Testis (tissue), 3 donors: ENCODE data around the gene HSPG2. TPM values are rescaled to one million over a fixed set of nuclear protein-coding genes. Genes with fewer than 3 reads are reported as not detected.
"Not testable (repeated sequence)": the region's sequence is repeated elsewhere in the genome, so short reads cannot be mapped to it uniquely, and the experiment has no call there.

ENCODE experiments used
- DNase-seq: peaks from one replicate; pipeline ENCODE4 v3.0.0-alpha.2; 2019
- H3K27ac ChIP-seq, 2 donors: fragments of 200-600 bp; sonication (generic); one replicate each; pipeline ENCODE4 v1.5.1; 2019
- H3K27me3 ChIP-seq: fragments of 200-600 bp; sonication (generic); one replicate; pipeline ENCODE4 v1.5.1; 2019
- H3K36me3 ChIP-seq: fragments of 200-600 bp; sonication (generic); one replicate; pipeline ENCODE4 v1.5.1; 2017; ENCODE audit warnings: low read depth; ENCODE audit errors: missing control alignments
- H3K4me1 ChIP-seq: fragments of 200-600 bp; sonication (generic); one replicate; pipeline ENCODE4 v1.5.1; 2019
- H3K4me3 ChIP-seq, 2 donors: fragments of 200-600 bp; sonication (generic); one replicate each; pipeline ENCODE4 v1.5.1; 2017 to 2019
- H3K9me3 ChIP-seq: fragments of 200-600 bp; sonication (generic); one replicate; pipeline ENCODE4 v1.5.1; 2017
- POLR2A ChIP-seq: fragments of 450-650 bp; IDR thresholded peaks from one replicate; pipeline ENCODE4 v1.6.1; 2017; ENCODE audit warnings: antibody characterized with exemption, mild to moderate bottlenecking, moderate library complexity
- WGBS, 2 donors: methylation state at CpG; one replicate each; pipeline ENCODE4 v1.1.5; 2018; 5-methylcytosine and 5-hydroxymethylcytosine counted together
- intact Hi-C: fragments of 100-400 bp; cut with DNase I; formaldehyde crosslinking; loops from one replicate; pipeline ENCODE4 v1.15.1; 2023; ENCODE audit warnings: low total_unique reads
- polyA plus RNA-seq: library from polyadenylated mRNA; stranded (reverse); fragments of 350-450 nt; fragmentation: Illumina TruSeq; extraction: RNeasy Lipid Tissue Mini Kit (QIAGEN cat#74804); gene quantifications from one replicate; pipeline ENCODE4 v1.2.3, GENCODE V29; 2014; ENCODE audit warnings: low read depth, low replicate concordance; ENCODE audit not compliant: insufficient read depth
- total RNA-seq, 2 donors: library from RNA; depleted of rRNA; stranded (reverse); fragments of >200 nt; gene quantifications; one replicate each; pipeline ENCODE4 v1.2.3, GENCODE V29; 2016
- TF ChIP-seq, protein P1 (sequence below), 3 experiments: fragments of 450-650 bp in 2 of 3; fragments of 200-600 bp in 1 of 3; sonication (generic) in 1 of 3; IDR thresholded peaks; one replicate each; pipeline ENCODE4 v1.5.1; 2016 to 2019; ENCODE audit warnings: antibody characterized with exemption in 3 of 3, mild to moderate bottlenecking in 2 of 3, moderate library complexity in 1 of 3

The HSPG2 gene
- total and polyA plus RNA-seq, 3 donors from 2014 or later = 51.8 to 72.1 (median 54.2) TPM

- intact Hi-C loops = no loop called here
- 90 to 93% methylated on average over 3 to 12 of the region's 13 CpGs for WGBS, 2 donors
These were observed 109.0 kb downstream of the HSPG2 start for GRCh38 chr1:21828075-21828474.

GRCh38 chr1:21827141-21827679 is 109.9 kb downstream of the HSPG2 start:
- H3K36me3 ChIP-seq = no peaks in the 10 kb centered on the region
- WGBS, 2 donors = 92 to 94% methylated on average over 5 of the region's 5 CpGs
- intact Hi-C loops = no loop called here

More at GRCh38 chr1:21828075-21828474, 109.0 kb downstream of the HSPG2 start:
- no peaks in the 10 kb centered on the region for H3K36me3 ChIP-seq
- no peaks in the 10 kb centered on the region for H3K4me1 ChIP-seq
- DNase-seq = no peak
- no peak for TF ChIP-seq POLR2A
- TF ChIP-seq, protein P1, sequence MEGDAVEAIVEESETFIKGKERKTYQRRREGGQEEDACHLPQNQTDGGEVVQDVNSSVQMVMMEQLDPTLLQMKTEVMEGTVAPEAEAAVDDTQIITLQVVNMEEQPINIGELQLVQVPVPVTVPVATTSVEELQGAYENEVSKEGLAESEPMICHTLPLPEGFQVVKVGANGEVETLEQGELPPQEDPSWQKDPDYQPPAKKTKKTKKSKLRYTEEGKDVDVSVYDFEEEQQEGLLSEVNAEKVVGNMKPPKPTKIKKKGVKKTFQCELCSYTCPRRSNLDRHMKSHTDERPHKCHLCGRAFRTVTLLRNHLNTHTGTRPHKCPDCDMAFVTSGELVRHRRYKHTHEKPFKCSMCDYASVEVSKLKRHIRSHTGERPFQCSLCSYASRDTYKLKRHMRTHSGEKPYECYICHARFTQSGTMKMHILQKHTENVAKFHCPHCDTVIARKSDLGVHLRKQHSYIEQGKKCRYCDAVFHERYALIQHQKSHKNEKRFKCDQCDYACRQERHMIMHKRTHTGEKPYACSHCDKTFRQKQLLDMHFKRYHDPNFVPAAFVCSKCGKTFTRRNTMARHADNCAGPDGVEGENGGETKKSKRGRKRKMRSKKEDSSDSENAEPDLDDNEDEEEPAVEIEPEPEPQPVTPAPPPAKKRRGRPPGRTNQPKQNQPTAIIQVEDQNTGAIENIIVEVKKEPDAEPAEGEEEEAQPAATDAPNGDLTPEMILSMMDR (IDR thresholded peaks at IDR 0.05) = no peak
- no peak overlapping the region for H3K4me3 ChIP-seq
- H3K9me3 ChIP-seq = no peaks in the 10 kb centered on the region
- no peak overlapping the region for H3K27ac ChIP-seq
- H3K27me3 ChIP-seq = no peaks in the 10 kb centered on the region

DNA sequence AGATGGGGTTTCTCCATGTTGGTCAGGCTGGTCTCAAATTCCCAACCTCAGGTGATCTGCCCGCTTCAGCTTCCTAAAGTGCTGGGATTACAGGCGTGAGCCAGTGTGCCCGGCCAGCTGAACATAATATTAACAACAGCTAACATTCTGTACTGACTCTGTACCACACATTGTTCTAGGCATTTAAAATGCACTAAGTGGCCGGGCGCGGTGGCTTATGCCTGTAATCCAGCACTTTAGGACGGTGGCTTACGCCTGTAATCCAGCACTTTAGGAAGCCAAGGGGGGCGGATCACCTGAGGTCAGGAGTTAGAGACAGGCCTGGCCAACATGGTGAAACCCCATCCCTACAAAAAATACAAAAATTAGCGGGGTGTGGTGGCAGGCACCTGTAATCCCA is 110.4 kb downstream of the HSPG2 start:
- H3K27me3 ChIP-seq, intact Hi-C loops, DNase-seq, H3K36me3 ChIP-seq, H3K9me3 ChIP-seq, H3K4me3 ChIP-seq, H3K4me1 ChIP-seq, H3K27ac ChIP-seq: not testable (repeated sequence)
- 81 to 94% methylated on average over 9 to 10 of the region's 10 CpGs for WGBS, 2 donors

More at GRCh38 chr1:21827141-21827679, 109.9 kb downstream of the HSPG2 start:
- Histone ChIP-seq H3K9me3 (no peaks in the 10 kb centered on the region), H3K27me3 (no peaks in the 10 kb centered on the region), H3K4me1 (no peaks in the 10 kb centered on the region), H3K4me3 (no peak overlapping the region), H3K27ac (no peak overlapping the region)
- DNase-seq = no peak
- TF ChIP-seq POLR2A = no peak
- TF ChIP-seq, protein P1 (IDR thresholded peaks at IDR 0.05) = no peak

DNA sequence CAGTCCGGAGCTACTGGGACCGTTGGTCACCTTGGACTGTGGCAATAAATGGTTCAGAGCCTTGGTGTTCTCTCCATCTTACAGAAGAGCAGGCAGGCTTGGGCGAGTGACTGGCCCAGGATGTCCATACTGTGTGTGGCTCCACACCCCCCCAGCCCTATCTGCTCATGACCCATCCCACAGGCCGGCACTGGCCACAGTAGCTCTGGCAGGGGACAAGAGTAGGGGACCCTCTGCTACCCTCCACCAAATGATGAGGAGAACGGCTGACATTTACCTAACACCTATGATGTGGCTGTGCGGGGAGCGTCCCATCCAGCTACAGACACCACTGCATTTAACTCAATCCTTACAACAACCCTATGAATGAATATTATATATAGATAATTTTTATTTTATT is 111.7 kb downstream of the HSPG2 start:
- Histone ChIP-seq H3K4me1 (no peaks in the 10 kb centered on the region), H3K27ac (no peak overlapping the region), H3K36me3 (no peaks in the 10 kb centered on the region), H3K4me3 (no peak overlapping the region), H3K9me3 (no peaks in the 10 kb centered on the region), H3K27me3 (no peaks in the 10 kb centered on the region)
- 92 to 95% methylated on average over 6 to 7 of the region's 7 CpGs for WGBS, 2 donors
- DNase-seq = no peak
- intact Hi-C loops = no loop called here
- no peak for TF ChIP-seq POLR2A
- TF ChIP-seq, protein P1 (IDR thresholded peaks at IDR 0.05) = no peak

GRCh38 chr1:21824926-21825325 is 112.2 kb downstream of the HSPG2 start:
- WGBS, 2 donors = 86 to 90% methylated on average over 2 of the region's 2 CpGs
- Histone ChIP-seq H3K27me3 (no peaks in the 10 kb centered on the region), H3K36me3 (no peaks in the 10 kb centered on the region), H3K4me3 (no peak overlapping the region), H3K27ac (no peak overlapping the region), H3K4me1 (no peaks in the 10 kb centered on the region), H3K9me3 (no peaks in the 10 kb centered on the region)
- DNase-seq = no peak
- intact Hi-C loops = no loop called here
- TF ChIP-seq, protein P1 (IDR thresholded peaks at IDR 0.05) = no peak
- TF ChIP-seq POLR2A = no peak
